Activated CD8-positive, alpha-beta memory T cell treated with anti-CD3 and anti-CD28 coated beads, Interleukin-2, amount 50 U/mL, for 1 hour (primary cell): ENCODE data around the gene DEFB114.
"Not testable (repeated sequence)": the region's sequence is repeated elsewhere in the genome, so short reads cannot be mapped to it uniquely, and the experiment has no call there.

Experiments
- DNase-seq: peaks from one replicate; pipeline ENCODE4 v3.0.0-alpha.2; 2020; ENCODE audit errors: extremely low read depth

The DEFB114 gene, protein sequence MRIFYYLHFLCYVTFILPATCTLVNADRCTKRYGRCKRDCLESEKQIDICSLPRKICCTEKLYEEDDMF

DNA sequence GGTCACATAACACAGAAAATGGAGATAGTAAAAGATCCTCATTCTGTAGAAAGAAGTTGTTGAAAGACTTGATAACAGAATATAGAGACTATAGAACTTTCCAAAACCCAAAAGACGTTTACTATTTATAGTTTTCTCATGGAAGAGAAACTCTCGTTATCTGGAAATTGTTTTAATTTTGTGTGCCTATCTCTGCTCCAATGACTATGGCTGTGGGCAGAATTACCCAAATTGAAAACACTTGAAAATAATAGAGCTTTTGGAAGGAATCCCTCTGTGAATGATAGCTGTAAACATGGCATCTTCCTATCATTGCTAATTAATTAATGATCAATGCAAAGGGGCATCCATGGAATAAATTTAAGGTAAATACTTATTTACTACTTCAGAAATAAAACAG, at the start of gene DEFB114:
Gene DEFB114, minus strand, starts transcription at position 101 of the 400 bp plus-strand sequence. Its CDS starts 59 bp downstream, at position 42.
- no peak for DNase-seq

DNA sequence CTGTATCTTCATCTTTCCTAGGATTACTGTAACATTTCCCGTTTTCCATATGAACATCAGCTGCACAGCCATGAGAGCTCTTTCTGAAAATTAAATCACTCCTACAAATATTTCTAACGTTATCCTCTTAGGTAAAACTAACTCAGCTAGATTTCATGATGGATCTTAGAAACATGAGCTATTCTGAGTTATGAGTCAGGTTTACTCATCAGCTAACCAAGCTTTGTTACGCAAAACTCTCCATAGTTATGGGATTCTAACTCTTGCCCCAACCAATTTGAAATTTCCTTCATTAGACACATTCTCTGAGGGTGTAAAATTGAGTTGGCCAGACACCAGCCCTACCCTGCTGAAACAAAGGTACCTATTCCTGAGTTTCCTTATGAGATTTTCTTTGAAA, 43.9 kb upstream of the DEFB114 start:
- DNase-seq, result no peak

DNA sequence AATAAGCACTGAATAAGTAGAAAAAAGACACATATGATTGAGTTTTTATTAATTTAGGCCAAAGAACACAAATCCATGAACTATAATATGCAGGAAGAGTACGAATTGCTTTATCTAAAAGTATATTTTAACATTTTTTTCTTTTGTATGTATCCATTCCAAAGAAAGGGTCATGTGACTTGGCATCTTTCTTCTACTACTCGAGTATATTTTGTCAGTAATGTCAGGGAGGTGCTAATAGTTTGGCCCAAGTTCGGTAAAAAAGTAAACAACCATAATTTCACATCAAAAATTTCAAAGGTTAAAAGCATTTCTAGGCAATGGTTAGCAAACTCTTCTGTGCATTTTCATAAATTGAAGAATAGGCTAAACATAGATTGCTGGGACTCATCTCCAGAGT, 39.2 kb upstream of the DEFB114 start:
- no peak for DNase-seq

DNA sequence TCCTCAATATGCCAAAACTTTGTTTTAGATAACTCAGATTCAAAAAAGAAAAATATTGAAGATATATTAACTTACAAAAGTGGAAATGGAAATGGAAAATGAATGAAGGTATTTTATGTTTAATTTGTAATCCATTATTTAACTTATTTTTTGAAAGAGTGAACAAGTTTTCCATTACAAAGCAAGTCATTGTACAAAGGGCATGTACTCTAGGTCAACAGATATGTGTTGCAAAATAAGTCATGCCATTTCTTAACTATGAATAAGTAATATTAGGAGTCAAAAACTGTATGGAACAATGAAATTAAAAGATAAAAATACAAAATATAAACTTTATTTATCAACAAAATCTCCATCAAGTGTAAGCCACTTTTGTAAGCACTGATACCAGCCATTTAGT, 31.3 kb upstream of the DEFB114 start:
- no peak for DNase-seq

DNA sequence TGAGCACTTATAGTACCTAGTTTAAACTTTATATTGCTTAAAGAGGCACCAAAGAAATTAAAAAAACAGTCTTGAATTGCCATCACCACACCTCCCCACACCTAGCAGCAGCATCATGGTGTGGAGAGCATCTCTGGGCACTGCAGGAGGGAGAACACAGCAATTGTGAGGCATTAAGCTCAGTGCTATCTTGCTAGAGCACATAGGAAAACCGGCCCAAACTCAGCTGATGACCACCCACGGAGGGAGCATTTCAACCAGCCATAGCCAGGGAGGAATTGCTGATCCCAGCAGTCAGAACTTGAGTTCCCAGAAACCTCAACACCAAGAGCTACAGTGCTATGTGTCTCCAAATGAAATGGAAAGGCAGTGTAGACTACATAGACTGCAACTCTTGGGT, 24.9 kb upstream of the DEFB114 start:
- DNase-seq, result no peak

DNA sequence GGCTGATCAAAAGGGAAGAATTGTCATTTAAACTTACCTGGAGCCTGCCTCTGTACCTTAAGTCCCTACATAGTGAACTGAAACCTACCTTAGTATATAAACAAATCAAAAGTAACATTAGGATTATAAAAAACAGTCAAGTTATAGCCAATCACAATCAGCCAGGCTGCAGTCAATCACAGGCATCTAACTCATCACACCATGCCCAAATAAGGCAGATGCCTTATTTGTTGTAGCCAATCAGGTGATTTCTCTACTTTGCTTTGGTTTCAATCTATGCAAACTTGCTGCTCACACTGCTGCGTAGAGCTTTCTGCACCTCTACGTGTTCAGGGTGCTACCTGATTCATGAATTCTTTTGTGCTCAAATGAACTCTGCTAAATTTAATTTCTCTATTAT, 23.8 kb upstream of the DEFB114 start:
- no peak for DNase-seq

DNA sequence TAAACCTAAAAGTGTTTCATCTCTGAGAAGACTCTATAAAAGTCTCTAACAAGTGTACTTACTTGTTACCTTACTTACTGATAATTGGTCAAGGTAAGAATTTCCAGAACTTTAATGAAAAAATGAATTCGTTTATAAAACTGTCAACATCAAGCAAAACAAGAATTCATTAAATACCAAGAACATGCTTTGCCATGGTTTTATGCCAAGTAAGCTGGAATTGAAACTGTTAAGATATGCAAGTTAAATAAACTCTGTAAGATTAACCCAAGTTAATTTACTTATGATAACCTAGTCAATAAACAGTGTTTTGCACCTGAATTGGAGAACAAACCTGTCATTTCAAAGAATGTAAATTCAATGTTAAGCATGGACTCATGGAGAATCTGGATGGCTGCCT, 22.6 kb upstream of the DEFB114 start:
- no peak for DNase-seq

DNA sequence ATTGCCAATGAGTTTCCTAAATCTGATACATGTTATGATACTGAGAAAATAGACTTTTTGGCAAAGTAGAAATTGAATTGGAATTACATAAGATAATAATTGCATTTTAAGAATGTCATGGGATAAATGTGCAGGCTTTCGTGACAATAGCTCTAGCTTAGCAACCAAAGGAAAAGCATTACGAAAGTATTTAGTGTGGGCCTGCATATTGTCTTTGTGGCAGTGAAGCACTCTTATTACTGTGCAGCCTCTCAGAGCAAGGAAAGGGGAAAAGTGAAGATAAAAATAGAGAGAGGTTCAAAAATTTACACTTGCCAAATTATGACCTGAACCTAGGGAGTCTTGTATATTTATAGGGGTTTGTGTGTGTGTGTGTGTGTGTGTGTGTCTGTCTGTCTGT, 18.1 kb upstream of the DEFB114 start:
- no peak for DNase-seq

DNA sequence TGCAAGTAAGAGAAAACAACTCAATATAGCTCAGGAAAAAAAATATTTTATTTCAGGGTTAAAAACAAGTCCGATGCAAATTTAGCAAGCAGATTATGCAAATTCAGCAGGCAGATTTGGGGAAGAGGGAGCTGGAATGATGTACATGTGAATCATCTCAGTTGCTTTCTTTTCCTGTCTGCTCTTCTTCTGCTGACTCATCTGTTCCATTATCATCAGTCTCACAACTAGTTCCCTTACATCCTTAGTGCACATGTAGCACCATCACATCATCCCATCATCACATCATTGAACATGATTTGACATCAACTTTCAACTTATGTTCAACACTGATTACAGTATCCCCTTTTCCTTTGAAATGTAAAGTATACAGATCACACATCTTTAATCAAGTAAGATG, 16.9 kb upstream of the DEFB114 start:
- no peak for DNase-seq

DNA sequence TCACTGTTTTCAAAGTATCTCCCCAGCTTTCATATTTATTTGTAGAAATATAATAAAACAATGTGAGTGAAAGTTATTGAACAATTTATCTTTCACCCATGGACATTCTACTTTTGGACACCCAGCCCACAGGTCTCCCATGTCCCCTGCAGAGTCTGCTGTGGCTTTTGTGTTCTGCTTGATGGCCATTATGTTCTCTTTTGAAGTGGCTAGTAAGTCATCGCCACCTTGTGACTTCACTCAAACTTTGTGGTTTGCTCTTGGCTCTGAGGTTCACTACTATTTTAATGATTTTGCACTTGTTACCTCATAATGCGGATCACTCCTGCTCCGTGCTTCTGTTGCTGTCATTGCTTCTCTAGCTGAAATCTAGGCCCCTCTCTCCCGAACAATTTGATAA, 15.6 kb upstream of the DEFB114 start:
- no peak for DNase-seq

DNA sequence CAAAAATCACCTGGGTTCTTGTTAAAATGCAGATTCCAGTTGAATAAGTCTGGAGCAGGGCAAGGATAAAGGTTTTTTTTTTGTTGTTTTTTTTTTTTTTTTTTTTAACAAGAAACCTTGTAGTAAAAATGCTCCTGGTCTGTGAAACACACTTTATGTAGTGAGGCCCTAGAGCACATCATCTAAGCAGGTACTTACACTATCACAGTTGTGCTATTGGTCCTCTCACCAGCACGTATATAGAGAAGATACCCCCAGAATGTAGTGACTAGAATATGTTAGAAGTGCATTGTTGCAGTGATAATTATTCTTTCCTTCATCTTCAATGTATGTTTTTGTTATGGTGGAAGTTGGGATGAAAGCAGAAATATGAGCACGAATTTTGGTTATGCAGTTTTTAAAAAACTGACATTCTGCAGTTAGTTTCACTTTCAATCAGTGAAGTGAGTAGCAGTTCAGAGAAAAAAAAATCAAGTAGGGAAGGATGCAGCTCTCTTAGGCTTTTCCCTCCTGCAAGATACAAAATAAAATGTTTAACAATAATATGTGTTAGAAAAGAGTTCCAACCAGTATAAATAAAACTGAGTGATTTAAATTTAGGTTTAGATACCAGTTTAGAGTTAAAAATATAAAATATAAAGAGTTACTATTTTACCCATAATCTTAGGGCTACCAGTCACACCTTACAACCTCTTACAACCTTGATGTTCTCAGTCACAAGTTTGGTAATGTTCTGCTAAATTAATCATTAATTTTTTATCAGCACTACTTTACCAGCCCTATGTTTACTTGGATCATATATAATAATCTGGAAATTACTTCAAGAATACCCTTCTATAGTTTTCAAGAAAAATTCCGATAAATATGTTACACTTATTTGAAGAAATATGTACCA, 14.6 kb upstream of the DEFB114 start:
- no peak for DNase-seq

DNA sequence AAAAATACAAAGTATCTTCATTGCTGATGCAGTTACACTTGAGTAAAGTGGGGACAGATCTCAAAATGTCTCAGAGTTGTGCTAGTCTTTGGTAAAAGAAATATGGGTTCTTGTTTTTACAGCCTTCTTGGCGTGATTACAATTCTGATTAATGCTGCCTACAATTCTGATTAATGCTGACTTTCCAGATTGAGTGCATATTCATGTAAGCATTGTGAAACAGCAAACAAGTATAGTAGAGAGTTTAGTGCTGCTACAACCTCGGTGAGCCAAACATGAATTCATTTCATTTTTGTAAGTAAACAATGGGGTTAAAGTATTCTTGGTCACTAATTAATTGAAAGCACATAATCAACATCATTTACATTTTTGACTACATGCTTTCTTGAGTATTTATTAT, 5.6 kb upstream of the DEFB114 start, which contains the start of gene DEFB113:
Gene DEFB113, minus strand, starts transcription at position 21 of the 400 bp plus-strand sequence. Its CDS starts 0 bp downstream, at position 21.
- DNase-seq, result no peak

DNA sequence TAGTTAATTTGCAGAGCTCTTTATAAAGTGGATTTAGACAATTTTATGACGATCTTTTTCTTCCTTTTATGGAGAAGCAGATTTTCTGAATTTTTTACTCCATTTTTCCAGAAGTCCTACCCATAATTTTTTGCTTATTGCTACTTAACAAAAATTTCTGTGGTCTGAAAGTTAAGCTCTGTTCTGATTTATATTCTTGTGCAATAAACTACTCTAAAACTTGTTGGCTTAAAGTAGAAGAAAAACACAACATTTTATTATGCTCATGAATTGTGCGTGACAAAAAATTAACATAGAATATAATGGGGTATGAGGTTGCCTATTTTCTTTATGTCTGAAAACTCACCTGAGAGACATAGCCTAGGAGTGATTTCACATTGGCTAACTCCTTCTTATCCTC, 2.9 kb upstream of the DEFB114 start:
- DNase-seq, result no peak

DNA sequence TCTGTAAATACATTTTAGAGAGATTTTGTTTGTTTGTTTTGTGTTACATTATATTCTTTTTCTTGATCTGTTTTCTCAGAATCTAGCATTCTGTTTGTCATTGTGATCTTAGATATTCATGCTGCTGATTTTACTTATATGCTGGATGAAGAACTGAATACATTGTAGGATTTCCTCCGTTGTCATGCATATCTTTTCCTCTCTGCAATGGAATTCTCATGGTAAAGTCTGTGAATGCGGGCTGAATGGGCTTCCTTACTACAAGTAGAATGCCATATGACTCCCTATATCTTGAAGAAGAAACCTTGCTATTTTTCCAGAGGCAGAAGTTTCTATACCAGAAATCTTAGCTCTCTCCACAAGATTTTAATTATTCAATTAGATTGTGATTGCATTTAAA, 2.4 kb upstream of the DEFB114 start:
- DNase-seq, result no peak

DNA sequence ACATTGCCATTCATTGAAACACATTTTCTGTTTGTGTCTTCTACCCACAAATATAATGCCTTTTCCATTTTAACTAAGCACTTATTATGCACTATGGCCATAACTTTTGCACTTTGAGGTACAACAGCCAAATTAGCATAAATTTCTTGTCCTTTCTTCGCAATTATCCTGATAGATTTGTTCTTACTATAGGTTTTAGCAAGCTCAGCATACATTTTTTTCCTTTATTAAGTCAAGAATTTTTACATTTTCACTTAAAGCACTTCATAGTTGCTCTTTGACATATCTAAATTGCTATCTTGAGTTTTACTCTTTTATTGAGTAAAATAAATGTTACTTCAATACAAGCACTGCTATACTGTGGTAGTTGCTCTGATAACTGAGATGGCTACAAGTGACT, 5.8 kb downstream of the DEFB114 start:
- DNase-seq, result no peak

DNA sequence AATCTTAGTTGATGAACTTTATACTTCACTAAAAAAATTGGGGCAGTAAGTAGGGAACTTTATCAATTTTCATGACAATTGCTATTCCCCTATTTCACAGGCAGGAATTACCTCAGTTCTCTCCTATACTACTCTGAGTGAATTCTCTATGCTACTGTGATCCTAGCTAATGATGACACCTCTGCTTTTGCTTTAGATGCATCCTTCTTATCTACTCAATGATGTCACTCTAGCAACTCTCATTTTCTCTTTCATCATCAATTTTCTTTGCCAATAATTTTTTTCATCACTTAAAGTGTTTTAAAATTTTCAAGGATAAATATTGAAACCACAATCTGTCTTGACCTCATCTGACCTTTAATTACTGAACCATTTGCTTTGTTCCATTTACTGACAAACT, 8.1 kb downstream of the DEFB114 start:
- DNase-seq, result no peak

DNA sequence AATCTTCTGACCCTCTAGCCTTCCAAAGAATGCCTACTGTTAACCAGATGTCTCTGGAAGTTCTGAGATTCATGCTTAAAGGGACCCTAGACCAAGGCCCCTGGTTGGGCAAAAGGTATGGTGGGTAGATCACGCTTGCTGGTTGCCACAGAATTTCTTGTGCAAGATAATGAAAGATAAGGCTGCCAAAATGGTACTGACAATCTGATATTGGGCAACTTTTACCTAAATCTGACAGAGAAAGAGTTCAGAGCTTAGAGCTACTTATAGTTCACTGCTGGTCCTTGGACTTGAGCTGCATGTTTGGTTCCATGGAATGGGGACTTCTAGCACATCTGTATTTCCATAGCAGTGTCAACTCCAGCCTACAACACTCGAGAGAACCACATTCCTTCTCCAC, 12.0 kb downstream of the DEFB114 start:
- DNase-seq, result no peak

DNA sequence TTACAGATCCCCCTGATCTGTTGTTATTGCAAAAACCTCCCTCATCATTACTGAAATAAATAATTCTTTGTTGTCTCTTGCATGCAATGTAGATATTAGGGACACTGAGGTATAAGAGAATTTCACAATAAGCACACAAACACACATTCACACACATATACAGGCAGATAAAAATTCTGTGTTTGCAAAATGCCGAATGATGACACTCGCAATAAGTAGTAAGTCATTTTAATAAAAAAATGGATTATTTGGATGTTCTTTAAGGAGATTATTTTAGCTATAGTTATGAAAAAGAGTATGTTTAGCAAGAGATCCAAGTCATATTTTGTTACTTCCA, 13.6 kb downstream of the DEFB114 start:
- no peak for DNase-seq

DNA sequence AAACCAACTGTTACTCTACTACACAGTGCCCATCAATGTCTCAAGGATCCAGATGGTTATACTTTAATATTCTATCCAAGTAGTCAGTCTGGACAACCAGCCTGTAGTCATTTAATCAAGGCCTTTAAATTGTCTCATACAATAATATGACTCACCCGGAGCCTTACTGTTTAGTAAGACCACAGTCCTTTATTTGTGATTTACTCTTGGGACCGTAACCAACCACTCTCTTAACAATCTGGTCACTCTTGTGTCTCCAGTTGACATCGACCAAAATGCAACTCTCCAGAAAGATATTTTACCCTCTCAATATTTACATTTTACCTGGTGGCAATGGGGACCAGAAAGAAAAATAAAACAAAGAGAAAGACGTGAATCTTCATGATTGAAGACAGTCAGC, 14.9 kb downstream of the DEFB114 start:
- DNase-seq, result no peak

DNA sequence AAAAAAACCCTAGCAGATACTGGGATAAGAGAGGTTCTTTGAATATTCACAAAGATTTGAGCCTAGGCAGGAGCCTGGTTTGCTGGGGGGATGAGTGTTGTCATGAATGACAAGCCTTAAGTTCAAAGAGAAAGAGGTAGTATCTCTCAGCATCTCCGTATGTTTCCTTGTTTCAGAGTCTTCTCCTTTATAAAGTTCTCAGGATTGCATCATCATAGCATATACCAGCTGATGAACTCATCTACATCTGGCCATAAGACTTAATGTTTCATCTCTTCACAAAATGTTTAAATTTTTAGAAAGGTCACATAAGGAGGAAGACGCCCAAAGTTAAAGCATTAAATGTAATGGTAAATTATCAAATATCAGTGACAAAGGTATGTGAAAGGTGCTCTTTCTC, 17.1 kb downstream of the DEFB114 start:
- no peak for DNase-seq

DNA sequence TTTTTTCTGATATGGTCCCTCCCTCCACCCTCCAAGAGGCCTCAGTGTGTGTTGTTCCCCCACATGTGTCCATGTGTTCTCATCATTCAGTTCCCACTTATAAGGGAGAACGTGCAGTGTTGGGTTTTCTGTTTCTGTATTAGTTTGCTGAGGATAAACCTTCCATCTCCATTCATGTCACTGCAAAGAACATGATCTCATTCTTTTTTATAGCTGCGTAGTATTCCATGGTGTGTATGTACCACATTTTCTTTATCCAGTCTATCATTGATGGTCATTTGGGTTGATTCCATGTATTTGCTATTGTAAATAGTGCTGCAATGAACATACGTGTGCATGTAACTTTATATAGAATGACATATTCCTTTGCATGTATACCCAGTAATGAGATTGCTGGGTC, 19.9 kb downstream of the DEFB114 start:
- DNase-seq, result not testable (repeated sequence)

DNA sequence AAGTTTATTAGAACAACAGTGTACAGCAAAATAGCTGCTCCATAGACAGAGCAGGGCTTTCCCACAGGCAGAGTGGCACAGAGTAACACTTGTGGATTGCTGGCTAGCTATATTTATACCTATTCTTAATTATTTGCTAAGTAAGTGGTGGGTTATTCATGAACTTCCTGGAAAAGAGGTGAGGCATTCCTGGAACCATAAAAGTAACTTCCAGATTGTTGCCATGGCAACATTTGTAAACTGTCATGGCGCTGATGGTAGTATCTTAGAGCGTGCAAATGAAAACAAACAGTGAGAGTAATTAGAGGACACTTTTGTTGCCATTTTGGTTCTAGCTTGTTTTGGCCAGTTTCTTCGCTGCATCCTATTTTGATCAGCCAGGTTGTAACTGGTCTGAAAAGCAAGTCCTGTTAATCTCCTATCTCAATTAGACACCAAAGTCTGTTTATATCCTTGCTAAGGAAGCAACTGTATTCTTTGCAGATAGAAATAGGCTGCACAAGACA, 23.9 kb downstream of the DEFB114 start:
- DNase-seq, result no peak

DNA sequence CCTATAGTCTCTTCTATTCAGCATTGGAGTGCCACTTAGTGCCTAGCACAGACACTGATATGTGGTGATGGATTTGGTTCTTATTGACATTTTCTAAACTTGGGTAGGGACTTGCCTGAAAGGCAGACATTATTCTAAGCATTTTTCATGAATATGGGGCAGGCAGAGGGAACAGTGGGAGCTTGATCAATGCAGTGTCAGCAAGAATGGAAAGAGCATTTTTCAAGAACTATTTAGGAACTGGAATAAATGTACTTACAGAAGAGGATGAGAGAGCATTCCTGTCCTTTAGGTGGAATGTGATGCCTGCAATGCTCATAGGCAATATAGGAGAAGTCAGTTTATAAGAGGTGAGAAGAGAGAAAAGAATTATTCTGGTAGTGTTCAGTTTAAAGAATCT, 26.2 kb downstream of the DEFB114 start:
- DNase-seq, result no peak

DNA sequence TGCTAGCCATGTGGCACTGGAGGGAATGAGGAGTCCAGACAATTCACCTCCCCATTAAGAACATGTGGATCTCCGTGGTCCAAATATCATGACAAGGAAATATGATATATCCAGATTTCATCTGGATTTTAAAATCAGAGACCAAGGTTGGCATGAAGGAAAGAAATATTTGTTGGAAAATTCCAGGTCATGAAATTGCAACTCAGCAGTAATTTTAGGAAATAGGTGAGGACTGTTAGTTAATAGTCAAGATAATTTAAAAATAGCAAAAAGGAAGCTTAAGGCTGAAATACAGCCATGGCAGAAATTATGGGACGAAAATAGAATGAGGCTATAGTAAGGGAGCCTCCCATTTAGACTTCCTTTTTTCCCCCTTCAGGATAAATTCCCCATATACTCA, 26.9 kb downstream of the DEFB114 start:
- no peak for DNase-seq
